HG03066 (cell line): ENCODE data around the gene ZBTB12.
"Not testable (repeated sequence)": the region's sequence is repeated elsewhere in the genome, so short reads cannot be mapped to it uniquely, and the experiment has no call there.

ENCODE experiments used
- ATAC-seq: cut with Tn5 transposase; IDR thresholded peaks from one replicate; pipeline ENCODE4 v1.9.1; 2021; ENCODE audit warnings: low read depth; ENCODE audit not compliant: unreplicated experiment

ZBTB12 gene

GRCh38 chr6:31858707-31859106 lies 43.2 kb downstream of the ZBTB12 start:
- ATAC-seq = no peak

GRCh38 chr6:31857774-31858173 lies 44.1 kb downstream of the ZBTB12 start:
- ATAC-seq = not testable (repeated sequence)

GRCh38 chr6:31851980-31852718 lies 49.7 kb downstream of the ZBTB12 start:
- ATAC-seq = not testable (repeated sequence)

GRCh38 chr6:31851485-31851832 lies 50.4 kb downstream of the ZBTB12 start:
- no peak for ATAC-seq

GRCh38 chr6:31850765-31851484 lies 51.0 kb downstream of the ZBTB12 start:
- ATAC-seq = no peak
